NCI-H2227 (cell line): ENCODE results near the gene PFKP.
"Not testable (repeated sequence)": the region's sequence is repeated elsewhere in the genome, so short reads cannot be mapped to it uniquely, and the experiment has no call there.

Experiments used
- DNase-seq: peaks from one replicate; lab custom pipeline; 2025; ENCODE audit not compliant: unreplicated experiment; lab: John Stamatoyannopoulos, UW

Gene PFKP

DNA sequence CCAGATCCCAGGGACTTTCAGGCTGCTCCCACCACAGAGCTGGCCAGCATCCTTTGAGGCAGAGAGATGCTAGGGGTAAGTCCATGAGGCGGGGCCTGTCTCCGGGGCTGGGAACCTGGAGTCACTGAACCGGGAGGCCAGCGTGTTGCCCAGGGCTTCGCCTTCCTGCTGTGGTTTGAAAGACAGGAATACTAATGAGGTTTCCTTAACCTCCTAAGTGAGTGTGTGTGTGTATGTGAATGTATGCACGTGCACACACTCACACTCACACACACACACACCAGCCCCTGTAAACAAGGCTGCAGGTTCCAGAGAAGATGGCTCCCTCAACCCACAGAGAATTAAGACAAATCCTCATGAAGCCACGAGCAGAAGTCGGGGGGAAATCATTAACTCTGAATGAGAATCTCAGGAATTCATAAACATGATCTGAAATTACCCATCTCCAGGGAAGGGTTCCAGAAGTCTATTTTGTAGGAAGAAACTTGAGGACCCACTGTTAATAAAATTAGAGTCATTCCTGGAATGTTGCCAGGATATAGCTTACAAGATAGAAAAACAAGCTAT, 20.3 kb upstream of the PFKP start:
- no peak for DNase-seq

DNA sequence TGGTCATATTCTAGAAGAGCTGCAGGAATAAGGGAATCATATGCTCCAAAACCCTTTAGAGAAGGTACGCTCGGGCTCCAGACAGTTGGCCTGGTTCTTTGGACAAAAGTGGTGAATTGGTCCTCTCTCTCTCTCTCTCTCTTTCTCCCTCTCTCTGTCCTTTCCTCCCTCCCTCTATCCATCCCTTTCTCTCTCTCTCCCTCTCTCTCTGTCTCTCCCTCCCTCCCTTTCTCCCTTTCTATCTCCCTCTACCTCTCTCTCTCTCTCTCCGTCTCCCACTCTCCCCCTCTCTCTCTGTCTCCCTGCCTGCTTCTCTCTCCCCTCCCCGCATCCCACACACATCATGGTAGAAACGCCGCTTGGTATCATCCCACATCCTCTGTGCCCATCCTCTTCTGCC, 19.8 kb upstream of the PFKP start:
- no peak for DNase-seq

DNA sequence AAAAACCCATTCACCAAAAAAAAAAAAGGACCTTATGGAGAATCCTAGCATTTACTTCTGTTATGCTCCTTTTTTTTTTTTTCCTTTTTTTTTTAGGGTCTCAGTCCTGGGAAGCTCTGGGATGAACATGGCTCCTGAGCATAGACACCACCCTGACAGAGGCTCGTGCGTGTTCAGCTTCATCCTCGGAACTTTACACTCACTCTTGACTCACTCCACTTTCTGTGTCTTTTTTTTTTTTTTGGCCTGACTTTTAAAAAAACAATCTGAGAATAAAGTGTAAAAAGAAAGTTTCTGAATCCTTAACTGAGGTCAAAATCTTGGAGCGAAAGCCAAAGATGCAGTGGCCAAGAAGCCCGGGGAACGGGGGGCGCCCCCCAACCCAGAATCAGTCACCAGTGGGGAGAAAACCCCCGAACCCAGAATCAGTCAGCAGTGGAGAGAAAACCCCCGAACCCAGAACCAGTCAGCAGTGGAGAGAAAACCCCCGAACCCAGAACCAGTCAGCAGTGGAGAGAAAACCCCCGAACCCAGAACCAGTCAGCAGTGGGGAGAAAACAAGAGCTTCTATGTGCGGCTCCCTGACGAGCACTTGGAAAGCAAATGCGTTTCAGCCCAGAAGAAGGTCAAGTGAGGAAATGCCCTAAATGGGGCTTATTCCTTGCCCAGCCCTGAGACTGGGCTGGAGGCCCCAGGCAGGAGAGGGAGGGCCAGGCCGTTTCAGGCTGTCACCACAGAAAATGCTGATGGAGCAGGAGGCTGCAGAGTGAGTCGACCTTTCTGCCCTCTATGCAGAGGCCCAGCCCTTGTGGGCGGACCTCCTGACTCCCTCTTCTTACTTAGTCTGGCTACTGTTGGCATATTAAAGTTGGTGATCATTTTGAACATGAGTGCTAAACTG, 19.0 kb upstream of the PFKP start:
- DNase-seq, result no peak

DNA sequence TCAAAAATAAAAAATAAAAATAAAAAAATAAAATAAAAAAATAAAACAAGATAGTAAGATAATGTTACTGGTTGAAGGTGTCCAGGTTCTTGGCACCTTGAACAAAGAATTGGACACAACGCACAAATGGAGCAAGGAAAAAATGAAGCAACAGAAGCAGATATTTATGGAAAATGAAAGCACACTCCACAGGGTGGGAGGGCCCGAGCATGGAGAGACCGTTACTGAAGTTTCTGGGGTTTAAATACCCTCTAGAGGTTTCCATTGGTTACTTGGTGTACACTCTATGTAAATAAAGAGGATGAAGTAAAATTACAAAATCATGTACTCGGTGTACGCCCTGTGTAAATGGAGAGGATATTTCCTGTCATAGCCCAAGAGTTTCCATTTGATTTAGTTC, 15.7 kb upstream of the PFKP start:
- DNase-seq, result no peak

DNA sequence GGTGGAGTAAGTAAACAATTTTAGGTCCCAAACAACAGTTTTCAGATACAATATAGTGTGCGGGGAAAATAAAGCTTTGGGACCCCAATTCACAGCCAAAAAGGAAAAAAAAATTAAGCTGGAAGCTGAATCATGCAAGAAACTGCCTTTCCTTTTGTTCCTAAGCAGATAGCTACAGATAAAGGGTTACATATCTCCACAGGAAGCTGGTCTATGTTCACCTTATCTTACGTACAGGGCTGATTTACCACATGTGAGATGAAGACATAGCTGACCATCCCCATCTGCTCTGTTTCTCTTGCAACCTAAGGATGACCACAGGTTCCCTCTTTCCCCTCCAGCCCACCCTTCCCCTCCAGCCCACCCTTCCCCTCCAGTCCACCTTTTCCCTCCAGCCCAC, 14.2 kb upstream of the PFKP start:
- DNase-seq, result no peak

DNA sequence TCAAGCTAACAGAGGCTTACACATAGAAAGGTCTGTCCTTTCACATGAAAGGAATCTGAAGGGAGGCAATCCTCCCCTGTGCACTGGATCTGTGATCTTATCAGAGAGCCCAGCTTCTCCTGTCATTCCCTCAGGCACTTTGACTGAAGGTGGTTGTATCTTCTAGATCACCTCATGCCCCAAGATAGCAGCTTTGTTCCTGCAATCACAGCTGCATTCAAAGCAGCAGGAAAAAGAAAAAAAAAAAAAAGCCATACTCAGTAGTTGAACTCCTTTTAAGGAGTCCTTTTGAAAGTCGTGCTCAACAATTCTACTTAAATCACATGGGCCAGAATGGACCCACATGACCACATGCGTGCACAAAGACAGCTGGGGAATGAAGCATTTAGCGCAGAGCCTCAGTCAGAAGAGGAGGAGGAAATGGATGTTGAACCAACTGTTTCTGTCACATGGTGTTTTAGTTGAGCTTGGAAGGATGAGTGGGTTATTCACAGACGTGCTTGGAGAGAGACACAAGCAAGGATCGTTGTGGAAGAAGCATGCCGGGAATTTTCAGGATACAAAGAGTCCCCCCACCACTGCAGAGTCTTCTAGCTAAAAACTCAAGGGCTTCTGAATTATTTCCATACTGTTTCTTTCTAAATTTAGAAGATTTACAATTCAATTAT, 13.0 kb upstream of the PFKP start:
- no peak for DNase-seq

DNA sequence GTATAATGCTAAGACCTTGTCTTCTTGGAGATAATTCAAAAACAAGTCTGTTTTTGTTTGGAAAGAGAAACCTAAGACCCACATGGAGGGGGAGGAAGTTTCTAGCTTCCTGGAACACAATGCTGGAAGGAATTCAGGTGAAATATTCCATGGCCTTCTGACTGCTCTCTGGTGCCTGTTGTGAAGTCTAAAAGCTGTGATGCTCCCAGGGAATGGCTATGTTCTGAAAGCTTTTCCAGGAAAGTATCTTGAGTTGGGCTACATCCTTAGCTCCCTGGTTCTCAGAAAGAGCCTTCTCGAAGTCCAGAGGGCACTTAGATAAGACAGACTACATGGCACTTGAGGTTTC, 12.5 kb upstream of the PFKP start:
- no peak for DNase-seq

DNA sequence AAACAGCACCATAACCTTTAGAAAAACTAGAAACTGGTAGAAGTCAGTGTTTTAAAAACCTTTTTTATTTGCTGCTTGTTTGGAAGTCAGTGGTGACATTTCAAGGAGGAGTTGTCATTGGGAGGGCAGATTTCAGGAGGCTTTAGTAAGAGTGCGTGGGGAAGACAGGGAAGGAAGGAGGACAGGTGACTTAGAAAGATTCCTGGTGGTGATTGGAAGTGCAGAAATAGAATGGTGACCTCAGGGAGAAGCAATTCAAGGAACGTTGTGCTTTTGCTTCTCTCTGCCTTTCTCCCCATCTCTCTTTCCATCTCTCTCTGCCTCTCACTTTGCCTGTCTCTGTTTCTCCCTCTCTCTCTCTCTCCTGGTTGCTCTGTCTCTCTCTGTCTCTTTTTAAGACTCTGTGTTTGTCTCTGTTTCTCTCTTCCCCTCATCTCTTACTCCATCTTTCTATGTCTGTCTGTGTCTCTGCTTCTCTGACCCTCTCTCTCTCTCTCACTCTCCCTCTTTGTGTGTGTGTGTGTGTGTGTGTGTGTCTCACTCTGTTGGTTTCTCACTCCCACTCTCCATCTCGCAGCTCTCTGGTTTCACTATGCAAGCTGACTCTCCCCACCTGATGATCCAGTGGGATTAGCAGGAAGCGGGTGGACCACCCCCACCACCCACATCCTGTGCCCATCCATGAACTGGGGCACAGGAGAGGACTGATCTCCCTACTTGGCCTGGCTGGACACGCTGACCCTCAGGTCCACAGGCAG, 10.9 kb upstream of the PFKP start:
- no peak for DNase-seq

DNA sequence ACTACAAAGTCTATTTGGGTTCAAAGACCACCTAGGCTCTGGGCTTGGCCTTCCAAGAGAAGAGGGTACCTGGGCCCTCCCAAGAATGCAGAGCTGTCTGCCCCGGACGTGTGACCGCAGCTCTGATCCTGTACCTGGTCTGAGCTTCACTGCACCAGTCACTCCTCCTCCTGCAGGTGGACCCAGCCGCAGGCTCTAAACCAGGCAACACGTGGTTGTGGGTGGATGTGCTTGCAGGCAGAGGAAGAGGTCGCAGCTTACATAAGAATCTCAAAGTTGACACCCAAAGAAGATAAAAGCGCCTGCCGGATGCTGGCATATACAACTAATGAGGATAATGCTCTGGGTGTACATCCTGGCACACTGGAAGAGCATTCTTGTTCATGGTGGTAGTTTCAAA, 9.4 kb upstream of the PFKP start:
- no peak for DNase-seq

DNA sequence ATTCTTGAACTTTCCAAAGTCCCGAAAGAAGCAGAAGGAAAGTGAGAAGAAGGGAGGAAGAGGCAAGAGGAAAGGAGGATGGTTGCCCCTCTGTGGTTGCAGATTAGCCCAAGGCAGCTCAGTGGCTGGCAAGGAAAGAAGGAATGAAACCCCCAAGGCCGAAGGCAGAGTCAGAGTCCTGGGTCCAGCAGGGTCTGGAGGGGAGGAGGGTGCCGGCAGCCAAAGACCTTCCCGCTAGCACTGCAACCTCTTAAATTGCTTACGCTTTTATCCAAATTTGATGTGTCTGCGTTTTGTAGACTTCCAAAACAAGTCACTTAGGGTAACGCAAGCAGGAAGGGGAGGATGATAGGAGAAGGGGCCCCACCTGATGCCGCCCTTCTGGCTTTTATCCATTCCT, 7.4 kb upstream of the PFKP start:
- DNase-seq, result no peak

DNA sequence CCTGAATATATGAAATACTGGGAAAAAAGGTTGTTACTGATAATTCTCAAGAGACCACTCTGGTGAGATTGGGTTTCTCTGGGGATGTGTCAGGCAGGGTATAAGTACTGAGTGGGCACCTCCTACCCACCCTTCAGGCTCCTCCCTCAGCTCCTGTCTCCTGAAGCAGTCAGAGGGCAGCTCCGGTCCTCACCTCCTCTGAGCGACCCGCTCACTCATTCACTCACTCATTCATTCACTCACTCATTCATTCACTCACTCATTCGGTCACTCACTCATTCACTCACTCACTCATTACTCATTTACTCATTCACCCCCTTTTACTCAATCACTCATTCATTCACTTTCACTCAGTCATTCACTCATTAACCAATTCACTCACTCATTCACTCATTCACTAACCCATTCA, 6.9 kb upstream of the PFKP start:
- no peak for DNase-seq

DNA sequence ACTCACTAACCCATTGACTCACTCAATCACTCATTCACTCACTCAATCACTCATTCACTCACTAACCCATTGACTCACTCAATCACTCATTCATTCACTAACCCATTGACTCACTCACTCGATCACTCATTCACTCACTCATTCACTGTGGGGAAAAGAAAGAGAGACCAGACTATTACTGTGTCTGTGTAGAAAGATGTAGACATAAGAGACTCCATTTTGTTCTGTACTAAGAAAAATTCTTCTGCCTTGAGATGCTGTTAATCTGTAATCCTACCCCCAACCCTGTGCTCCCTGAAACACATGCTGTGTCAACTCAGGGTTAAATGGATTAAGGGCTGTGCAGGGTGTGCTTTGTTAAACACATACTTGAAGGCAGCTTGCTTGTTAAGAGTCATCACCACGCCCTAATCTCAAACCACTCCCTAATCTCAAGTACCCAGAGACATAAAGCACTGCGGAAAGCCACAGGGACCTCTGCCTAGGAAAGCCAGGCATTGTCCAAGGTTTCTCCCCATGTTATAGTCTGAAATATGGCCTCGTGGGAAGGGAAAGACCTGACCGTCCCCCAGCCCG, 5.9 kb upstream of the PFKP start:
- DNase-seq, result not testable (repeated sequence)

DNA sequence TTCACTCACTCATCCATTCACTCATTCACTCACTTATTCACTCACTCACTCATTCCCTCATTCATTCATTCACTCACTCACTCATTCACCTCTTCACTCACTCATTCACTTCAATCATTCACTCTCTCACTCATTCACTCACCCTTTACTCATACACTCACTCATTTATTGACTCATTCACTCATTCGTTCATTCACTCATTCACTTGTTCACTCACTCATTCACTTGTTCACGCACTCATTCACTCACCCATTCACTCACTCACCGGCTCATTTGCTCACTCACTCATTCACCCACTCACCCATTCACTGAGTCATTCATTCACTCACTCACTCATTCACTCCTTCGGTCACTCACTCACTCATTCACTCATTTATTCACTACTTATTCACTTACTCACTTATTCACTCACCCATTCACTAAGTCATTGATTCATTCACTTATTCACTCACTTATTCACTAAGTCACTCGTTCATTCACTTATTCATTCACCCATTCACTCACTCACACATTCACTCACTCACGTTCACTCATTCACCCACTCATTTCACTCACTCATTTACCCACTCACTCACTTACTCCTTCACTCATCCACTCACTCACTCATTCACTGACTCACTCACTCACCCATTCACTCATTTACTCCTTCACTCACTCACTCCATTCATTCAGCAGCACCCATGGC, 4.7 kb upstream of the PFKP start:
- DNase-seq, result no peak

DNA sequence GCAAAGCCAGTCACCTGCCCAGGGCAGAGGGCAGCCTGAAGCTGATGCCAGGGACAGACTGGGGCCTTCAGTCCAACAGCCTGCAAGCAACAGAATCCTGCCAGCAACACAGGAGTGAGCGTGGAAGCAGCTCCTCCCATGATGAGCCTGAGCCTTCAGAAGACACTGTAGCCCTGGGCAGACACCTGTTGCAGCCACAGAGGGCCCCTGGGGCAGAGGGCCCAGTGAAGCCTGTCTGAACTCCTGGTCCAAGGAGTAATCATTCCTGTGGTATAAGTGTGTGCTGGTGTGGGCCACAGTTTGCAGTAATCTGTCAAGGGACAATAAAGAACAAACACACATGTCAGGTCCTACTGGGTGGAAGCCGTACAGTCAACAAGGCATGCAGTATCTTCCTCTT, 2.9 kb upstream of the PFKP start:
- no peak for DNase-seq

DNA sequence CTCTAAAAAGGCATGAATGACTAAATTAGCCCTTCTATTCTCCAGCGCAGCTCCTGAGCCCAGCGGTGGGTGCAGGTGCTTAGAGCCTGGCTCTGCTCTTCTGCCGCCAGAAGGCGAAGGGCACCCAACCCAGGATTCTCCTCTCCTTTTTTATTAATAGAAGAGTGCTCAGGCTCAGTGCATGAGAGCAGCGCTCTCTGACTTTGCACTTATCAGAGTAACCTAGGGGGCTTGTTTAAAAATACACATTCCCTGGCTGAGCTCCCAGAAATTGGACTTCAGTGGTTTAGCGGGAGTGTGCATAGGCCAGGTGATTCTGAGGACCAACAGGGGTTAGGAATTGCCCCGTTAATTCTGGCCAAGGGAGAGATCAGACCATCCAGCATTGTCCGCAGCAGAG, 1.7 kb upstream of the PFKP start:
- no peak for DNase-seq

DNA sequence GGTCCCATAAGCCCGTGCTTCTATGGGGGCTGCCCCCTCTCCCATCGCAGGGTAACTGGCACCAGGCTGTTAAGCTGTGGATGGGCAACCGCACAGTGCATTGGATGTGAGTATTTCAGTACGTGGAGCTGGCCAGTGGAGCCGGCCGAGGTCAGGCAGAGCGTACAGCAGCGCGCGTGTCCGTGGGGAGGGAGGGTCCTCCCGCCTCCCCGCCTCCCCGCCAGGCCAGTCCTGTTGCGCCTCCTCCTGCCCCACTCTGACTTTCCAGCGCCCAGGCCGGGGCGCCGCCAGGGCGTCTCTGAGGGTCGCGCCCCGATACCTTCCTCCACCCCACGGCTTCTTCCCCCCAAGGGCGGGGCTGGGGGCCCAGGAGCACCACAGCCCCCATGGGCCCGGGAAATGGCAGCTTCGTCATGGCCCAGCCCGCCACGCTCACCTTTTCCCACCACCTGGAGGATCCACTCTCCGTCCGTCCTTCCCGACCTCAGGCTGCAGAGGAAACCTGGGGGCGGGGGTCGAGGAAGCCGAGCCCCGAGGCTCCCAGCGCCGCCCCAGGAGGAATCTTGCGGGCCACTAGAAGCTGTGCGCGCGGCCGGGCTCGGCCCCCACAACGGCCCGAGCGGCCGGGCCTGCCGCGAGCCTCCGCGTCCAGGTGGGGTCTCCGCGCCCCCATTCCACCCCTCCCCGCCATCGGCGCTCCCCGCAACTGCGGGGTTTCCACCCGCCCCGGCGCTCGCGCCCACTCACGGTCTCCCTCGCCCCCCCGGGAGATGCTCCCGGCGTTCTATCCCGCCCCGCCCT, 831 bp upstream of the PFKP start:
- no peak for DNase-seq

DNA sequence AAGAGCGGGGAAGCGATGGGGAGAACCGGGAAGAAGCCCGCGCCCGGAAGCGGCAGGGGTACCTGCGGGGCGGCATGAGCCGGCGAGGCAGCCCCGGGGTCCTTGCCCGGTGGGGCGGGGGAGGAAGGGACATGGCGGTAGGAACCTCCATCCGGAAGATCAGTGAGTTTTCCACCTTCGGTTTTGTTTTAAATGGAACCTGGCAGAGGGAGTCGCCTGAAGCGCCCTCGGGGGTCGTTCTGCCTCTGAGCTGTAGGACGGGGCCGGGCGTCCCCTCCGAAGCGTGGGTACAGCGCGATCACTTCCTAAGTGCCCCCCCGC, 471 bp downstream of the PFKP start:
- DNase-seq, result no peak

DNA sequence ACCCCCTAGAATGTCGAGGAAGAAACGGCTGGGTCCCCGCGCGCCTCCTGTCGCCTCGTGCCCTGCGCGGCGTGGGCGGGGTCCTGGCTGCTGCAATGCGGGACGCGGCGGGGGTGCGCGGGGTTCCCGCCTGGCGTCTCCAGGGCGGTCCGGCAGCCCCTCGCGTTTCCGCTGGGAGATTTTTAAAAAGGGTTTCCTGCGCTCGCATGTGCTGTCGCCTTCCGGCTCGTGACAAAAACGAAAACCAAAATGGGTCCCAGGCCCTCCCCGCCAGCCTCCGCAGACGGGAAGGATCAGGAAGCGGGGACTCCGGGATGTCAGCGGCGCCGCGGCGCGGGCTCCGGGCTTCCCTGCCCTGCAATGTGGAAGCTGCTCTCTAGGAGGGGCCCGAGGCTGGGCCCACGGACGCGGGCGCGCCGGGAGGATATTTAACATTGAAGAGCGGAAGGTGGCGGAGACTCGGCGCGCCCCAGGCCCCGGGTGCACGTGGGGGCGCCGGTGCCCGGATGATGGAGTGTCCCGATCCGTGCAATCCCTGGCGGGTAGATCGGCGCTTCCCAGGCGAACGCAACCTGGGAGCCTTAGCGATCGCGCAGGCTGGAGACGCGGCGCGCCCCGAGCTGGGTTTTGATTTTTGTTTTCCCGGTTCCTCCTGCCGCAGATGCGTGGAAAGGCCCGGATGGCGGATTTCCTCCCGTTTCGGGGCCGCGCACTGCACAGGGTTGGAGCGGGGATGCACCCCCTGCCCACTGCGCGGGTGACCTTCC, 1.0 kb downstream of the PFKP start:
- peak; percentile 65 for DNase-seq

DNA sequence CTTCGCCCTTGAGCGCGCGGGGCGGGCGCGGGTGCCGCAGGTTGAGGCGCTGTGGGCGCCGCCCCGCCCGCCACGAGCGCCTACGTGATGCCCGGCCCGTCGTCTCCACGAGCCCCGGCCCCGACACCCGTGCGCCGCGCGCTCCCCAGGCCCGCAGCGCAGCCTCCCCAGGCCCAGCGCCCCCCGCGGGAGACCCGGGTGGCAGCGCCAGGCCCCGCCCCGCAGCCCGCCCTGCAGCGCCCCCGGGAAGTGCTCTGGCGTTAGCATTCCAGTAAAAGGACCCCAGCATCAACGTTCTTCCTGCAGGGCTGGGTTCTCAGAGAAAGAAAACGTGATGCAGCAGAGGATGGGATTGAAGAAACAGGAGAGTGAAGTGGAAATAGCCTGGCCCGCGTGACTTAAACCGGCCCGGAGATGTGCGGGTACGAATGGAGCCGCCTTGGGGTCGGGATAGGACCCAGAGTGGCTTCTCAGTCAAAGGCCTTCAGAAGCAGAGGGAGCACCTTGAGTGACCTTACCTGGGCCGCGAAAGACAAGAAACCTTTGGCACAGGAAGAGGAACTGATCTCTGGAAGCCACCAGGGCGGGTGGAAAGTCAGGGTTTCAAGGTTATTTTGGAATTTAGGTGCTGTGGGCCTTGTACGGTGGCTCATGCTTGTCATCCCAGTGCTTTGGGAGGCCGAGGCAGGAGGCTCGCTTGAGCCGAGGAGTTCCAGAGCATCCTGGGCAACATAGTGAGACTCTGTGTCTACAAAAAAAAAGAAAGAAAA, 1.8 kb downstream of the PFKP start:
- DNase-seq, result peak; percentile 31
